T-helper 17 cell (primary cell): Measurements from ENCODE around the gene KIF26B. TPM values are rescaled to one million over a fixed set of nuclear protein-coding genes. Genes with fewer than 3 reads are reported as not detected.
A peak's percentile ranks its signal among the peaks of the same experiment; 100 is the strongest.
"Not testable (repeated sequence)": the region's sequence is repeated elsewhere in the genome, so short reads cannot be mapped to it uniquely, and the experiment has no call there.

Experiments
- ATAC-seq: fragments of 150-1000 bp; cut with Tn5 transposase; 2 replicates; pipeline ENCODE4 v1.10.0; 2021; ENCODE audit warnings: mild to moderate bottlenecking, moderate library complexity
- DNase-seq, 3 donors: peaks; one replicate each; pipeline versions ENCODE4 v3.0.0 to v3.0.0-alpha.2; 2020 to 2021
- H3K9me3 ChIP-seq: one replicate; pipeline ENCODE4 v1.7.0; 2013; ENCODE audit warnings: low read length, mild to moderate bottlenecking; ENCODE audit not compliant: control insufficient read depth, poor library complexity, severe bottlenecking
- H3K27ac Mint-ChIP-seq: one replicate; pipeline ENCODE4 v1.8.0; 2022; ENCODE audit warnings: mild to moderate bottlenecking, moderate library complexity, mixed read lengths
- H3K27me3 Mint-ChIP-seq: one replicate; pipeline ENCODE4 v1.8.0; 2022; ENCODE audit warnings: mixed read lengths
- H3K36me3 Mint-ChIP-seq: one replicate; pipeline ENCODE4 v1.8.0; 2022; ENCODE audit warnings: low read depth, mixed read lengths
- H3K4me1 Mint-ChIP-seq: one replicate; pipeline ENCODE4 v1.8.0; 2022; ENCODE audit warnings: mild to moderate bottlenecking, mixed read lengths
- H3K4me3 Mint-ChIP-seq: one replicate; pipeline ENCODE4 v1.8.0; 2022; ENCODE audit warnings: mild to moderate bottlenecking, moderate library complexity, mixed read lengths
- total RNA-seq, 4 donors: library from RNA in 2 of 4; stranded (reverse) in 2 of 4; gene quantifications; one replicate each; pipeline ENCODE4 v1.2.3 and lab custom pipeline; 2022 to 2026

Gene KIF26B
- total RNA-seq, 2 donors from 2014 or later, result not detected

DNA sequence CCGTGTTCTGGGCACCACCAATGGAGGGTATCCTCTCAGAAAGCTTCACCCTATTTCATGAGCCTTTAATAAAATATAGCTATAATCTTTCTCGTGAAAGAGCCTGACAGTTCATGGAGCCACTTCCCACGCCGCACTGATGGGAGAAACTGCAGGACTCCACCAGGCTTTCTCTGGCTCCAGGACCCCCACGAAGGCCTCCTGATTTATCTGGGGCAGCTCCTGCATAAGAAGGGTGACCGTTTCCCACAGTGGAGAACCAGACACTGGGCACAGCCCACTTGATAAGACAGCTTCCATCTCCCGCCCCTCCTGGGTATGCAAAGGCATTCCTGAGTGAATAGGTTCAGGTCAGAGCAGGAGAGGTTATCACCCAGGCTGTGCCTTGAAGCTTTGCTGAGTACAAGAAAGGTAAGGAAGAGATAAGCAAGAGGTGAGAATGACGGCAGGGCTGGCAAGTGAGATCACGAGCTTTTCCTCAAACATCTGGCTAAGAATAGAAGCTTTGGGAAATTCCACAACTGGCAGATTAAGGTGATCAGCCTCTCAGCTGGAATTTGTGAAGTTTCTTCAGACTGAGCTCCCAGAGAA is 499.8 kb downstream of the KIF26B start:
- no peak for ATAC-seq

DNA sequence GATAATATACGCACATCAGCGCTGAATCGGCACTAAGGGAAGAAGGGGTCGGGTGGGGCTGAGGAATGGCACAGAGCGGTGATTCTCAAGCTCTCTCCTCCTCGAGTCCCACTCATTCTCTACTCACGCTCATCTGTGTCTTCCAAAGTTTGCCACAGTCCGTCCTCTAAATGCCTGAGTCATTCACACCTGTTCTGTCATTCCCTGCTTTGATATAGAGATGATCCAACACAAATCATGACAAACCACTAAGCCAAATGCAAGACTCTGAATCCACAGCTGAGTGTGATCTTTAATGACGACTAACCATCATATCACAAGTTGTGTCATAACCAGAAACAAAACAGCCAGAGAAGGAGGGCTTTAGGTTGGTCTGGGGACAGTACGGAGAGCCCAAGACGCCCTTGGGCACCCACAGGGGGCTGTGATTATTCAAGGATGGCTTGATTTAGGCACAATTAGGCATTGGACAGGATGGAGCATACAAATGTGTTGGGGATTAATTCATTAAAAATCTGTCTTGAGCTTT is 501.5 kb downstream of the KIF26B start:
- no peaks in the 10 kb centered on the region for H3K9me3 ChIP-seq
- Mint-ChIP-seq H3K27ac (no peak overlapping the region), H3K4me3 (no peak overlapping the region), H3K36me3 (no peaks in the 10 kb centered on the region), H3K4me1 (no peaks in the 10 kb centered on the region), H3K27me3 (no peaks in the 10 kb centered on the region)
- ATAC-seq (no peak), DNase-seq (no peak)

More for the DNA sequence above, 499.8 kb downstream of the KIF26B start:
- Mint-ChIP-seq H3K27ac (no peak overlapping the region), H3K4me1 (no peaks in the 10 kb centered on the region), H3K4me3 (no peak overlapping the region), H3K36me3 (no peaks in the 10 kb centered on the region), H3K27me3 (peaks cover 8% of the 10 kb centered on the region)
- no peaks in the 10 kb centered on the region for H3K9me3 ChIP-seq
- DNase-seq, result no peak

DNA sequence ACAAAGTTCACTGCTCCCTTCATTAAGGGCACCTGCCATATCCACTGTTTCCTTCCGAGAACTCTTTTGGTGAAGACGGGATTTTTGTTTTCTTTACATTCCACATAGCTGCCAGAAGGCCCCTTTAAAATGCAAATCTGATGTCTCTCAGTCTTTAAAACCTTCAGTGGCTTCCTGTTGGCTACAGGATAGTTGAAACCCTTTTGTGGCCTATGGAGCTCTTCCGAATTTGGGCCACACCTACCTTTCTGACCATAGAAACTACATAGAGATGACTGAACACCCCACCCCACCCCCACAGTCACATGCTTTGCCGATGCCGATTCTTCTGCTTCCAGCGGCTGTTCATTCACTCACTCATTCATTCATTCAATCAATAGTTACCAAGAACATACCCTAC is 502.6 kb downstream of the KIF26B start:
- no peak for DNase-seq
- Mint-ChIP-seq H3K36me3 (no peaks in the 10 kb centered on the region), H3K27me3 (no peaks in the 10 kb centered on the region), H3K4me3 (no peak overlapping the region), H3K4me1 (no peaks in the 10 kb centered on the region), H3K27ac (no peak overlapping the region)
- H3K9me3 ChIP-seq, result no peaks in the 10 kb centered on the region
- no peak for ATAC-seq

DNA sequence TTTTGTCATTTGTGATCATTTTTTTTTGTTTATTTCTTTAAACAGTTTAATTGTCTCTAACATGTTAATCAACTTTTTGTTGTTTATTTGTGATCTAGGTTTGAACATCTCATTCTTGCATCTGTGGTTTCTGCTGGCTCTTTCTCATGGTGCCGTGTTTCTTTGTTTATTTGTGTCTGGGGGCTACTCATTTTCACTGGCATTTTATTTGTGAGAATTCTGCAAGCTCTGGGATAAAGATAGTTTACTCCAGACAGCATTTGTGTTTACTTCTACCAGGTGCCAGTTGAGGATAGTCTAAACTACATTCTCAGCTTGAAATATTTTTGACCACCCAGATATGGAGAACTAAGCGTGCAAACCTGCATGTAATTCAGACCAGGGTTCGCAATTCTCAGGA is 508.6 kb downstream of the KIF26B start:
- no peaks in the 10 kb centered on the region for H3K4me1 Mint-ChIP-seq
- no peaks in the 10 kb centered on the region for H3K27me3 Mint-ChIP-seq
- DNase-seq (no peak), ATAC-seq (no peak)
- no peaks in the 10 kb centered on the region for H3K36me3 Mint-ChIP-seq
- H3K4me3 Mint-ChIP-seq, result no peak overlapping the region
- no peak overlapping the region for H3K27ac Mint-ChIP-seq
- no peaks in the 10 kb centered on the region for H3K9me3 ChIP-seq

DNA sequence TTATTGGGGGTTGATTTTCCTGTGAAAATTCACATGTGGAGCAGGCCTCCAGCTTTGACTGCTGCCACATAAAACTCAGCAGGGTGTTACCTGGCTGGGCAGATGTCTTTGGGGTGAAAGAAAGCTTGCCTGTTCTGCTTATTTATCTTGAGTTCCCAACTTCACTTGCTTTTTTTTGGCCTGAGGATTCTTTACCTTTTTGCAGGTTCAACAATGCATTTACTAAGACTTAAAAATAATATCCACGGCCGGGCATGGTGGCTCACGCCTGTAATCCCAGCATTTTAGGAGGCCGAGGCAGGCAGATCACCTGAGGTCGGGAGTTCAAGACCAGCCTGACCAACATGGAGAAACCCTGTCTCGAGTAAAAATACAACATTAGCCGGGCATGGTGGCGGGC is 509.1 kb downstream of the KIF26B start:
- H3K4me3 Mint-ChIP-seq, result no peak overlapping the region
- H3K4me1 Mint-ChIP-seq, result no peaks in the 10 kb centered on the region
- no peak overlapping the region for H3K27ac Mint-ChIP-seq
- no peaks in the 10 kb centered on the region for H3K9me3 ChIP-seq
- H3K27me3 Mint-ChIP-seq, result no peaks in the 10 kb centered on the region
- DNase-seq, result no peak
- ATAC-seq, result no peak
- H3K36me3 Mint-ChIP-seq, result no peaks in the 10 kb centered on the region

DNA sequence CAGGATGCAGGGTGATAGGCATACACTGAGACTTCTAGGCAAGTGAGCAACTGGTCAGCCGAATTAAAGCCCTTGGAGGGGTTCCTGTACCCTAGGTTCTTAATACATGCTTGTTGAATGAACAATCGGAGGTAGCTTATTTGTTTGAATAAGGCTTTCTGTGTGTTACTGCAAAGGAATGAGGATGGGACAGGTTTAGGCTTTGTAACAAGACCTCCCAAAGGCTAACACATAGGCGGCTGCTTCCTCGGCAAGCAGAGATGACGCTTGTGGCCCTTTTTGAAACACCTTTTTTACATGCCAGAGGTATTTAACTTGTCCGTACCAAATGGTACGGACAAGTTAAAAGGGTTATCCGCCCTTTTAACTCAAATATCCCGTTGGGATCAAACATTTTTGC is 511.6 kb downstream of the KIF26B start:
- Mint-ChIP-seq H3K27ac (no peak overlapping the region), H3K4me1 (no peaks in the 10 kb centered on the region), H3K36me3 (no peaks in the 10 kb centered on the region), H3K4me3 (no peak overlapping the region), H3K27me3 (no peaks in the 10 kb centered on the region)
- no peaks in the 10 kb centered on the region for H3K9me3 ChIP-seq
- DNase-seq (no peak), ATAC-seq (no peak)

DNA sequence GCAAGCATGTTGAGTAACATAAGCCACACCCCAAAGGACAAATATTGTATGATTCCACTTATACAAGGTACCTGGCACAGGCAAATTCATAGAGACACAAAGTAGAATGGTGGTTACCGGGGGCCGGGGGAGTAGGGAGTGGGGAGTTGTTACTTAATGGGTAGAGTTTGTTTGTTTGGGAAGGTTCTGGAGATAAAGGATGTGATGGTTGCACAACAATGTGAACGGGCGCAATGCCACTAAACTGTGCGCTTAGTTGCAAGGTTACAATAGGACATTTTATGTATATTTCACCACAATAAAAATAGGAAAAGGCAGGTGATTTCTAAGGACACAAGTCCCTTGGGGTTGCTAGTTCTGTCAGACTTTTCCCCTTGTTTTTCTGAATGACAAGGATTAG is 516.6 kb downstream of the KIF26B start:
- no peak overlapping the region for H3K4me3 Mint-ChIP-seq
- no peaks in the 10 kb centered on the region for H3K36me3 Mint-ChIP-seq
- no peak for ATAC-seq
- H3K27ac Mint-ChIP-seq, result no peak overlapping the region
- DNase-seq, result no peak
- no peaks in the 10 kb centered on the region for H3K9me3 ChIP-seq
- H3K27me3 Mint-ChIP-seq, result no peaks in the 10 kb centered on the region
- H3K4me1 Mint-ChIP-seq, result no peaks in the 10 kb centered on the region

DNA sequence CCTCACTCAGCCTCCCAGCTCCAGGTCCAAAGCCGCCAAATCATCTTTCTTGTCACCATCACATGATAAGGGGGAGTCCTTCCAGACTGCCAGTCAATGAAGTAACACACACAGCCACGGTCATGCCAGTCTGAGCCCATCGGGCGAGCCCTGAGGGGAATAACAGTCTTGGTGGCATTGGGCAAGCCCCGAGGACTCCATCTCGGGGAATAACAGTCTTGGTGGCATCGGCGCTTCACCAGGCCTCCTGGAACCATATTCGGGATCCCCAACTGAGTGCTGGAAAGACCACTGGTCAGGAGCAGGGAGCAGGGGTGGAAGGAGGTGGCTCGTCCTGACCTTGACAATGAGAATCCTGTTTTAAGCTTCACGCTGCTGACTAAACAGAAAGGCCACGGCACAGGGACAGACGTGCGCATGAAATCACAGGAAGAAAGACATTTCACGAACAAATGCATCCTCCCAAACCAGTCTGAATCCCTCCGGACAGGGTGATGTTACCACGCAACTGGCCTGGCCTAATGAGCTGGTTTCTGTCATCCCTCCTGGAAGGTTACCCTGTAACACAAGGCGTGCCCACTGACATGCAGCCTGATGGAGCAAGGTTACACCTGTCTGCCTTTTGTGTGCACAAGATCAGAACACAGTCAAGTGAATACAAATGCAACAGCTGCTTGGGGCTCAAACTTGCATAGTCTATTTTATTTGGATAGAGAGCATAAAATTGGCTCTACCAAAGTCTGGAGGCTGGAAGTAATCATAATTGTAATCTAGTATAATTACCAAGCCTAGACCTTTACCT is 517.4 kb downstream of the KIF26B start:
- no peak for DNase-seq
- no peak overlapping the region for H3K4me3 Mint-ChIP-seq
- H3K27ac Mint-ChIP-seq, result no peak overlapping the region
- ATAC-seq, result no peak
- no peaks in the 10 kb centered on the region for H3K27me3 Mint-ChIP-seq
- no peaks in the 10 kb centered on the region for H3K36me3 Mint-ChIP-seq
- H3K4me1 Mint-ChIP-seq, result no peaks in the 10 kb centered on the region
- no peaks in the 10 kb centered on the region for H3K9me3 ChIP-seq

DNA sequence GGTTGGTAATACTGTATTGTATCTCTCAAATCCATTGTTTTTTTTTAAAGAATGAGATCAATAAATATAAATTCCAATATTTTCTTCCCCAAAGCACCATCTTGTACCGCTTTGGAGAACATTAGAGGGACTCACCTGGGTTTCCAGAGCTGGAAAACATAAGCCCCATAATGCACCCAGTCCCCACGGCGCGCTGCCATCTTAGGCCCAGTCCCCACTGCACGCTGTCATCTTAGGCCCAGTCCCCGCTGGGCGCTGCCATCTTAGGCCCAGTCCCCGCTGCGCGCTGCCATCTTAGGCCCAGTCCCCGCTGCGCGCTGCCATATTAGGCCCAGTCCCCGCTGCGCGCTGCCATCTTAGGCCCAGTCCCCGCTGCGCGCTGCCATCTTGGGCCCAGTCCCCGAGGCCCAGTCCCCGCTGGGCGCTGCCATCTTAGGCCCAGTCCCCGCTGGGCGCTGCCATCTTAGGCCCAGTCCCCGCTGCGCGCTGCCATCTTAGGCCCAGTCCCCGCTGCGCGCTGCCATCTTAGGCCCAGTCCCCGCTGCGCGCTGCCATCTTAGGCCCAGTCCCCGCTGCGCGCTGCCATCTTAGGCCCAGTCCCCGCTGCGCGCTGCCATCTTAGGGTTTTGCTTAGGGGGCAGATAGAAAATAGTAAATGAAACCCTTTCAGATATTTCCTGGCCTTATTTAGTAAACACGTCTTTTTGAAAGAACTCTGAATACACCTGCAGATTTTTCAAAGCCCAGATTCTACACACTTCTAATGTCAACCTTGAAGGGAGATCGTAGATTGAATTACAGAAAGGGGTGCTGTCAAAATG is 518.3 kb downstream of the KIF26B start:
- not testable (repeated sequence) for DNase-seq, H3K27ac Mint-ChIP-seq, H3K36me3 Mint-ChIP-seq, H3K27me3 Mint-ChIP-seq, H3K4me1 Mint-ChIP-seq, H3K4me3 Mint-ChIP-seq, H3K9me3 ChIP-seq, ATAC-seq

DNA sequence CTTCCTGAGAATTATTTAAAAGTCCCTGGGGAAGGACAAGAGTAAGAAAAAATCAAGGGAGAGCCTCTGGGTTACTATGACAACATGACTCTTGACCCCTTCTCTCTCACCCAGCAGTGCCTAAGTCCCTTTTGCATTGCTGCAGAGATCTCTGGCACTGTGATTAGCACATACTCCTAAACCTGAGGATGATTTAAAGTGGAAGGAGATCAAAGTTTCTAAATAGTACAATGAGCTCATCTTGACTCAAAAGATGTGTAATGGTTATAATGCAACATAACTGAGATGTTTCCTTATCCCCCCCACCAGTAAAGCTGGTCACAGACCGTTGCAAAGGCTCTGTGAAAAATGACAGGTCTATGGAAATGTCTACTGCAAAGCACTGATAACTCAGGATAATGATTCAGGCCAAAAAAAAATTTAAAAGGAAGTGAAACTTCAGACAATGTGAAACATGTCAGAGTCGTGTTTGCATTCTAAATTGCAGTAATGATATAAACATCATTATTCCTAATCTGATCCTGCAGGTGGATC is 519.2 kb downstream of the KIF26B start:
- Mint-ChIP-seq H3K4me3 (no peak overlapping the region), H3K27ac (no peak overlapping the region), H3K4me1 (no peaks in the 10 kb centered on the region), H3K27me3 (no peaks in the 10 kb centered on the region), H3K36me3 (no peaks in the 10 kb centered on the region)
- DNase-seq, result no peak
- no peaks in the 10 kb centered on the region for H3K9me3 ChIP-seq
- ATAC-seq, result peak; percentile 27

DNA sequence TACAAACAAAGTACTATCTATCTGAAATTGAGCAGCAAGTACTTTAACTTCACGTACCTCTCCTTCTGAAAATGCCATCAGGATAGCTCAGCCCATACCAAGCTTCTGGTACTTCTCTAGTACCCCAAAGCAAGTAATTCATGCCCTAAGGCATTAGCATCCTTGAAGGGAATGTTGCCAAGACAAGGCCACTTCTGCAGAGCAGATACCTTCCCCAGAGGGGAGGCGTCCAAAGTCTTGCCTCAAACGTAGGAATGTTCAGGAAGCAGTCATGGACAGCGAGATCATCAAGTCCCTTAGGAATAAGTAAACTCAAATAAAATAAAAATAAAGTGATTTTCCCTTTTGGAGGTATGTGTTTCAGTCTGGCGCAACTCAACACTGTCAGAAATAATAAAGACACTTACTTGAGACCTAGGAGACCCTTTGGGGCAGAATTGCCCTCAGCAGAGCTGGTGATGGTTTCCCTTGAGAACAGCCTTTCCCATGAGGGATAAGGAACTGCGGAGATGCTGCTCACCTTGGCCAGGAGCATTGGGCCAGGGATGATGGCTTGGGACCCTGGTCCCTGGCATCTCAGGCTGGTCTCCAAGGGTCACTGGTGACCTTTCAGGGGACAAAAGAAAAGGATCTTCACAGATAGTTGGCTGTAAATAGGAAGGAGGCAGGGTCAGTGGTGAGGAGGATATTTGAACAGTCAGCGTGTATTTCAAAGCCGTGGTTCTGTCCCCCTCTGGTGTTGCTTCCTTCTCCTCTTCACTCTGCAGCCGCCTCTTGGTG is 522.9 kb downstream of the KIF26B start:
- no peaks in the 10 kb centered on the region for H3K4me1 Mint-ChIP-seq
- H3K36me3 Mint-ChIP-seq, result no peaks in the 10 kb centered on the region
- DNase-seq (no peak), ATAC-seq (no peak)
- no peaks in the 10 kb centered on the region for H3K9me3 ChIP-seq
- no peak overlapping the region for H3K27ac Mint-ChIP-seq
- H3K27me3 Mint-ChIP-seq, result no peaks in the 10 kb centered on the region
- H3K4me3 Mint-ChIP-seq, result no peak overlapping the region

DNA sequence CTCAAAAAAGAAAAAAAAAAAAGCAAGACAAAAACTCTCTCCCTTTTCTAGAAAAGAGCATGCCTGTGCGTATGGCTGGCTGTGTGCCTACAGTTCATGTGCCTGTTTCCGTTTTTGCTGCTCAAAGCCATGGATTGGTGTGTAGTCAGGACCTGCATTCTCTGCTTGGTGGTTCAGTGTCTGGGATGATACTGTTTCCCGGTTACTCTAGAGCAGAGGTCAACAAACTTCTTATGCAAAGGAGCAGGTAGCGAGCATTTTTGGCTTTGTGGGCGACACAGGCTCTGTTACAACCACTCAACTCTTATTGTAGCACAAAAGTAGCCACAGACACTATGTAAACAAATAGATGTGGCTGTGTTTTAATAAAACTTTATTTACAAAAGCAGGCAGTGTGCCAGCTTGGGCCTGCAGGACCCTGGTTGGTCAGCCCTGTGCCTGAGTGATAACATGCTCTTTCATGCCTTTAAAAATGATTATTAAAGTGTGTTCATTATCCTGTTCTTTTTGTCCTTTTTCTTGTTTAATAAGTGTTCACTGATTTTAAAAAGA is 524.2 kb downstream of the KIF26B start:
- Mint-ChIP-seq H3K4me1 (peaks cover 2% of the 10 kb centered on the region), H3K36me3 (no peaks in the 10 kb centered on the region), H3K27ac (no peak overlapping the region), H3K27me3 (no peaks in the 10 kb centered on the region), H3K4me3 (no peak overlapping the region)
- H3K9me3 ChIP-seq, result no peaks in the 10 kb centered on the region
- no peak for ATAC-seq
- DNase-seq, result no peak
